ENCODE results near the gene TBCK. TPM values are rescaled to one million over a fixed set of nuclear protein-coding genes. Genes with fewer than 3 reads are reported as not detected.

The TBCK gene
- total and polyA plus RNA-seq, 9 of the 15 experiments (the other 6 are each of a cell fraction or from before 2014, with no cell fraction given): 5.3 to 26.6 (median 16.2) TPM

DNA sequence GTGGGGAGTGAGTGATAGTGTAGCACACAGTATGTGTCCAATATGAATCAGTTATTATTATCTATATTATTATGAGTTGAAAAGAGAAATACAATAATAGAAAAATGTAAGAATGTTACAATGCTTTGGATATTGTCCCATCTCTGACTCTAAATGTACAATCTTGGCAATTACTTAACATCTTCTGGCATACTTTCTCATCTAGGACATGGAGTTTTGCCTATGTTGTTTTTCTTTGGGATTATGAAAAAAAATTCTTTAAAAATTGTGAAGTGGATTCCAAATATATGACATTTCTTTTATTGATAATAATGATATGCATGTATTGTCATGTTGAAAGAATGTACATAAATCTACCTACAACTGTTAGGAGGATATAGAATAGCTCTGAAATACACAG, 84.1 kb downstream of the TBCK start:
- FAIRE-seq (no peak), DNase-seq (ENCODE audit: extremely low read depth in 1 of 4, low spot score in 3 of 4) (no peak), ATAC-seq (no peak)
- TF ChIP-seq, protein P1, sequence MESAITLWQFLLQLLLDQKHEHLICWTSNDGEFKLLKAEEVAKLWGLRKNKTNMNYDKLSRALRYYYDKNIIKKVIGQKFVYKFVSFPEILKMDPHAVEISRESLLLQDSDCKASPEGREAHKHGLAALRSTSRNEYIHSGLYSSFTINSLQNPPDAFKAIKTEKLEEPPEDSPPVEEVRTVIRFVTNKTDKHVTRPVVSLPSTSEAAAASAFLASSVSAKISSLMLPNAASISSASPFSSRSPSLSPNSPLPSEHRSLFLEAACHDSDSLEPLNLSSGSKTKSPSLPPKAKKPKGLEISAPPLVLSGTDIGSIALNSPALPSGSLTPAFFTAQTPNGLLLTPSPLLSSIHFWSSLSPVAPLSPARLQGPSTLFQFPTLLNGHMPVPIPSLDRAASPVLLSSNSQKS (CRISPR knock-in tag; IDR thresholded peaks at IDR 0.05): no peak
- TF ChIP-seq ZKSCAN3 (CRISPR knock-in tag; IDR thresholded peaks at IDR 0.05) (no peak), ADNP (tag; IDR thresholded peaks at IDR 0.05) (no peak), STAT5A (IDR thresholded peaks at IDR 0.05; ENCODE audit: borderline replicate concordance, low read length) (no peak), MIER1 (IDR thresholded peaks at IDR 0.05; ENCODE audit: low read depth) (no peak), SRF (CRISPR knock-in tag; IDR thresholded peaks at IDR 0.05) (no peak), HDAC1 (IDR thresholded peaks at IDR 0.05) (no peak), XRCC3 (IDR thresholded peaks at IDR 0.05) (no peak), IRF2 (CRISPR knock-in tag; IDR thresholded peaks at IDR 0.05) (no peak), PURB (CRISPR knock-in tag; IDR thresholded peaks at IDR 0.05; ENCODE audit: low read depth) (no peak), HLTF (IDR thresholded peaks at IDR 0.05) (no peak), TAL1 (IDR thresholded peaks at IDR 0.05) (no peak), ZNF217 (CRISPR knock-in tag; IDR thresholded peaks at IDR 0.05) (no peak), NELFE (IDR thresholded peaks at IDR 0.05; ENCODE audit: insufficient read depth, insufficient read length) (no peak), NUFIP1 (IDR thresholded peaks at IDR 0.05; ENCODE audit: partially characterized antibody) (no peak), RAD51 (IDR thresholded peaks at IDR 0.05; ENCODE audit: borderline replicate concordance, low read depth) (no peak), PPARD (CRISPR knock-in tag; IDR thresholded peaks at IDR 0.05) (no peak), KAT7 (CRISPR knock-in tag; IDR thresholded peaks at IDR 0.05; ENCODE audit: borderline replicate concordance) (no peak)
- TF ChIP-seq, protein P2, sequence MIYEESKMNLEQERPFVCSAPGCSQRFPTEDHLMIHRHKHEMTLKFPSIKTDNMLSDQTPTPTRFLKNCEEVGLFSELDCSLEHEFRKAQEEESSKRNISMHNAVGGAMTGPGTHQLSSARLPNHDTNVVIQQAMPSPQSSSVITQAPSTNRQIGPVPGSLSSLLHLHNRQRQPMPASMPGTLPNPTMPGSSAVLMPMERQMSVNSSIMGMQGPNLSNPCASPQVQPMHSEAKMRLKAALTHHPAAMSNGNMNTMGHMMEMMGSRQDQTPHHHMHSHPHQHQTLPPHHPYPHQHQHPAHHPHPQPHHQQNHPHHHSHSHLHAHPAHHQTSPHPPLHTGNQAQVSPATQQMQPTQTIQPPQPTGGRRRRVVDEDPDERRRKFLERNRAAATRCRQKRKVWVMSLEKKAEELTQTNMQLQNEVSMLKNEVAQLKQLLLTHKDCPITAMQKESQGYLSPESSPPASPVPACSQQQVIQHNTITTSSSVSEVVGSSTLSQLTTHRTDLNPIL (CRISPR knock-in tag; IDR thresholded peaks at IDR 0.05): no peak
- TF ChIP-seq, protein P3, sequence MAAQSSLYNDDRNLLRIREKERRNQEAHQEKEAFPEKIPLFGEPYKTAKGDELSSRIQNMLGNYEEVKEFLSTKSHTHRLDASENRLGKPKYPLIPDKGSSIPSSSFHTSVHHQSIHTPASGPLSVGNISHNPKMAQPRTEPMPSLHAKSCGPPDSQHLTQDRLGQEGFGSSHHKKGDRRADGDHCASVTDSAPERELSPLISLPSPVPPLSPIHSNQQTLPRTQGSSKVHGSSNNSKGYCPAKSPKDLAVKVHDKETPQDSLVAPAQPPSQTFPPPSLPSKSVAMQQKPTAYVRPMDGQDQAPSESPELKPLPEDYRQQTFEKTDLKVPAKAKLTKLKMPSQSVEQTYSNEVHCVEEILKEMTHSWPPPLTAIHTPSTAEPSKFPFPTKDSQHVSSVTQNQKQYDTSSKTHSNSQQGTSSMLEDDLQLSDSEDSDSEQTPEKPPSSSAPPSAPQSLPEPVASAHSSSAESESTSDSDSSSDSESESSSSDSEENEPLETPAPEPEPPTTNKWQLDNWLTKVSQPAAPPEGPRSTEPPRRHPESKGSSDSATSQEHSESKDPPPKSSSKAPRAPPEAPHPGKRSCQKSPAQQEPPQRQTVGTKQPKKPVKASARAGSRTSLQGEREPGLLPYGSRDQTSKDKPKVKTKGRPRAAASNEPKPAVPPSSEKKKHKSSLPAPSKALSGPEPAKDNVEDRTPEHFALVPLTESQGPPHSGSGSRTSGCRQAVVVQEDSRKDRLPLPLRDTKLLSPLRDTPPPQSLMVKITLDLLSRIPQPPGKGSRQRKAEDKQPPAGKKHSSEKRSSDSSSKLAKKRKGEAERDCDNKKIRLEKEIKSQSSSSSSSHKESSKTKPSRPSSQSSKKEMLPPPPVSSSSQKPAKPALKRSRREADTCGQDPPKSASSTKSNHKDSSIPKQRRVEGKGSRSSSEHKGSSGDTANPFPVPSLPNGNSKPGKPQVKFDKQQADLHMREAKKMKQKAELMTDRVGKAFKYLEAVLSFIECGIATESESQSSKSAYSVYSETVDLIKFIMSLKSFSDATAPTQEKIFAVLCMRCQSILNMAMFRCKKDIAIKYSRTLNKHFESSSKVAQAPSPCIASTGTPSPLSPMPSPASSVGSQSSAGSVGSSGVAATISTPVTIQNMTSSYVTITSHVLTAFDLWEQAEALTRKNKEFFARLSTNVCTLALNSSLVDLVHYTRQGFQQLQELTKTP (IDR thresholded peaks at IDR 0.05; ENCODE audit: low read depth in 1 of 2, partially characterized antibody in 2 of 2): no peak
- H3K79me2 ChIP-seq (ENCODE audit: control insufficient read depth, insufficient read depth, low read length): no peaks in the 10 kb centered on the region
- H3K4me1 ChIP-seq (replicated peaks in 1 of 2; ENCODE audit: control insufficient read depth in 2 of 2, insufficient read depth in 2 of 2, low read length in 2 of 2): no peaks in the 10 kb centered on the region
- no peak overlapping the region for H3K4me3 ChIP-seq
- no peaks in the 10 kb centered on the region for H3K9me1 ChIP-seq (ENCODE audit: control insufficient read depth, insufficient read depth, low read length)
- H3K9ac ChIP-seq (ENCODE audit: insufficient read depth in 1 of 2, low read depth in 2 of 2, low read length in 2 of 2): no peak overlapping the region
- BruUV-seq (replicated peaks): no TSS peak
- H4K20me1 ChIP-seq (replicated peaks; ENCODE audit: control insufficient read depth, insufficient read depth, low read length): no peaks in the 10 kb centered on the region
- peaks cover 42% of the 10 kb centered on the region; the same call in 2 of the 3 replicates for H3K36me3 ChIP-seq (ENCODE audit: control insufficient read depth, insufficient read depth, low read length)
- CTCF ChIA-PET (ENCODE audit: low intra/inter-chr PET ratio): no interaction called here
- H3K4me2 ChIP-seq (ENCODE audit: insufficient read depth, low read length): no peak overlapping the region
- H3K27ac ChIP-seq (ENCODE audit: extremely low read depth, low read depth, low read length): no peak overlapping the region
- H2AFZ ChIP-seq (ENCODE audit: low read depth, low read length): no peak overlapping the region
- in situ Hi-C loops (cut with MboI) (no loop called here), intact Hi-C loops (cut with micrococcal nuclease) (no loop called here)
- no peaks in the 10 kb centered on the region for H3K9me3 ChIP-seq (replicated peaks; ENCODE audit: control insufficient read depth, insufficient read depth, low read depth, low read length)
- H3K27me3 ChIP-seq (ENCODE audit: control insufficient read depth in 2 of 2, insufficient read depth in 2 of 2, low read length in 2 of 2): no peaks in the 10 kb centered on the region
- POLR2A ChIA-PET: no interaction called here

Data from K562 (cell line).